Peyer's patch (tissue), 4 donors: ENCODE data around the gene IQCH.

ENCODE experiments used
- CTCF ChIP-seq, 6 experiments: fragments of 450-650 bp in 4 of 6; fragments of 200-600 bp in 2 of 6; sonication (generic) in 1 of 6; IDR thresholded peaks; one replicate each; pipeline ENCODE4 v1.5.1; 2017 to 2019; ENCODE audit warnings: antibody characterized with exemption in 6 of 6, mild to moderate bottlenecking in 3 of 6, moderate library complexity in 1 of 6
- POLR2A ChIP-seq, 2 donors: fragments of 450-650 bp; IDR thresholded peaks; one replicate each; pipeline ENCODE4 v1.5.1; 2017; ENCODE audit warnings: antibody characterized with exemption in 2 of 2, mild to moderate bottlenecking in 2 of 2, moderate library complexity in 2 of 2

GRCh38 chr15:67207555-67208207 lies 46.9 kb upstream of the IQCH start:
- TF ChIP-seq CTCF (IDR thresholded peaks at IDR 0.05) (no peak), POLR2A (IDR thresholded peaks at IDR 0.05) (no peak)
